HCT116 (cell line): ENCODE measurements around the gene ZNF165. TPM values are rescaled to one million over a fixed set of nuclear protein-coding genes. Genes with fewer than 3 reads are reported as not detected.

ENCODE experiments used
- ATAC-seq: fragments of 200-7000 bp; cut with Tn5 transposase; 2 replicates; pipeline ENCODE4 v1.9.1; 2020; ENCODE audit warnings: mild to moderate bottlenecking, moderate library complexity
- BruUV-seq: library from RNA; stranded (reverse); fragments of 400-500 nt; replicated peaks from 2 replicates; lab custom pipeline; 2021; lab: Mats Ljungman, UMichigan
- CTCF ChIA-PET: fragments of 300-600 bp; sonication (Branson Sonifier 250); formaldehyde crosslinking; loops from one replicate; lab custom pipeline; 2021; ENCODE audit warnings: antibody characterized with exemption; lab: Charles Lee
- POLR2A ChIA-PET: fragments of 300-600, 350-600 bp; sonication (Branson Sonifier 250); formaldehyde crosslinking; loops from one replicate; lab custom pipeline; 2021; ENCODE audit warnings: antibody characterized with exemption; lab: Charles Lee
- RAD21 ChIA-PET, 2 experiments: fragments of 300-600 bp; sonication (Branson Sonifier 250); formaldehyde crosslinking; loops; one replicate each; lab custom pipeline; 2023; ENCODE audit warnings: low total read pairs in 2 of 2; ENCODE audit not compliant: uncharacterized antibody in 2 of 2, unreplicated experiment in 2 of 2, low non-redundant PET in 1 of 2; lab: Charles Lee
- DNase-seq: peaks from one replicate; pipeline ENCODE4 v3.0.0-alpha.2; 2010; ENCODE audit warnings: low read depth, low spot score
- H2AFZ ChIP-seq: fragments of 200-600 bp; shearing (Covaris generic), sonication (generic); 2 replicates; pipeline ENCODE4 v1.6.1; 2017; ENCODE audit warnings: low read depth, mixed run types, mixed read lengths, antibody characterized with exemption, low read length; ENCODE audit not compliant: poor library complexity, severe bottlenecking
- H3K27ac ChIP-seq: 2 replicates; pipeline ENCODE4 v1.5.1; 2012; ENCODE audit warnings: low read depth, low read length
- H3K27me3 ChIP-seq: fragments of 200-600 bp; sonication (generic); 2 replicates; pipeline ENCODE4 v1.6.1; 2016; ENCODE audit warnings: mixed run types, low read length, mixed read lengths; ENCODE audit not compliant: insufficient read depth
- H3K36me3 ChIP-seq, 2 experiments: fragments of 200-500 bp in 1 of 2; fragments of 200-600 bp in 1 of 2; sonication (Bioruptor generic) in 1 of 2; sonication (generic) in 1 of 2; 2 replicates each; pipeline versions ENCODE4 v1.5.1 to v1.6.1; 2014 to 2016; ENCODE audit warnings: low read length in 2 of 2, inconsistent platforms in 1 of 2, mixed read lengths in 1 of 2, mixed run types in 1 of 2; ENCODE audit not compliant: insufficient read depth in 2 of 2, control insufficient read depth in 1 of 2
- H3K4me1 ChIP-seq, 2 experiments: fragments of 200-600 bp in 1 of 2; sonication (generic) in 1 of 2; 2 replicates each; pipeline versions ENCODE4 v1.5.1 to v1.6.1; 2012 to 2017; ENCODE audit warnings: low read length in 2 of 2, inconsistent platforms in 1 of 2, mild to moderate bottlenecking in 1 of 2, mixed read lengths in 1 of 2, mixed run types in 1 of 2, moderate library complexity in 1 of 2; ENCODE audit not compliant: insufficient read depth in 2 of 2, control insufficient read depth in 1 of 2
- H3K4me2 ChIP-seq: fragments of 200-600 bp; sonication (generic); 2 replicates; pipeline ENCODE4 v1.6.1; 2017; ENCODE audit warnings: mixed run types, low read length, mixed read lengths
- H3K4me3 ChIP-seq, 2 experiments: fragments of 200-600 bp in 1 of 2; sonication (generic) in 1 of 2; replicated peaks in 1 of 2; 2 replicates each; pipeline ENCODE4 v1.5.1; 2011 to 2016; ENCODE audit warnings: low read length in 2 of 2, control low read depth in 1 of 2, low read depth in 1 of 2, mild to moderate bottlenecking in 1 of 2, mixed read lengths in 1 of 2, mixed run types in 1 of 2
- H3K79me2 ChIP-seq: fragments of 200-600 bp; sonication (generic); 2 replicates; pipeline ENCODE4 v1.6.1; 2017; ENCODE audit warnings: mild to moderate bottlenecking, mixed run types, low read length, moderate library complexity, mixed read lengths; ENCODE audit not compliant: insufficient read depth
- H3K9ac ChIP-seq: fragments of 200-600 bp; sonication (generic); 2 replicates; pipeline ENCODE4 v1.6.1; 2016; ENCODE audit warnings: low read length, mixed read lengths
- H3K9me2 ChIP-seq: fragments of 200-600 bp; sonication (generic), shearing (Covaris generic); 2 replicates; pipeline ENCODE4 v1.6.1; 2017; ENCODE audit warnings: mixed run types, mild to moderate bottlenecking, moderate library complexity; ENCODE audit not compliant: insufficient read depth
- H3K9me3 ChIP-seq, 2 experiments: fragments of 200-500 bp in 1 of 2; fragments of 200-600 bp in 1 of 2; sonication (Bioruptor generic) in 1 of 2; sonication (generic) in 1 of 2; 2 replicates each; pipeline ENCODE4 v1.6.1; 2014 to 2017; ENCODE audit warnings: low read length in 2 of 2, mixed read lengths in 2 of 2, inconsistent platforms in 1 of 2, low read depth in 1 of 2, mild to moderate bottlenecking in 1 of 2, mixed run types in 1 of 2, moderate library complexity in 1 of 2; ENCODE audit not compliant: control insufficient read depth in 1 of 2, insufficient read depth in 1 of 2
- H4K20me1 ChIP-seq: fragments of 200-600 bp; sonication (generic), shearing (Covaris generic); 2 replicates; pipeline ENCODE4 v1.6.1; 2017; ENCODE audit warnings: mixed run types, mild to moderate bottlenecking, moderate library complexity; ENCODE audit not compliant: insufficient read depth
- ELF1 ChIP-seq: IDR thresholded peaks from 2 replicates; pipeline ENCODE4 v1.6.1; 2012; ENCODE audit warnings: low read depth, borderline replicate concordance
- EZH2phosphoT487 ChIP-seq: fragments of 200-600 bp; IDR thresholded peaks from 2 replicates; pipeline ENCODE4 v1.6.1; 2018; ENCODE audit warnings: antibody characterized with exemption, borderline replicate concordance
- FOSL1 ChIP-seq: IDR thresholded peaks from 2 replicates; pipeline ENCODE4 v1.6.1; 2012; ENCODE audit warnings: low read depth
- MAX ChIP-seq: IDR thresholded peaks from 2 replicates; pipeline ENCODE4 v1.6.1; 2012
- RAD21 ChIP-seq: IDR thresholded peaks from 2 replicates; pipeline ENCODE4 v1.6.1; 2012; ENCODE audit warnings: low read depth, mild to moderate bottlenecking
- SIN3A ChIP-seq: IDR thresholded peaks from 2 replicates; pipeline ENCODE4 v1.6.1; 2012; ENCODE audit warnings: low read depth
- SP1 ChIP-seq: IDR thresholded peaks from 2 replicates; pipeline ENCODE4 v1.6.1; 2012; ENCODE audit warnings: low read depth
- SRF ChIP-seq: IDR thresholded peaks from 2 replicates; pipeline ENCODE4 v1.6.1; 2012; ENCODE audit warnings: low read depth
- TCF7L2 ChIP-seq: IDR thresholded peaks from 2 replicates; pipeline ENCODE4 v1.7.0; 2011; ENCODE audit warnings: borderline replicate concordance, inconsistent platforms; ENCODE audit not compliant: insufficient read depth, insufficient read length; ENCODE audit errors: extremely low read depth
- YY1 ChIP-seq: IDR thresholded peaks from 2 replicates; pipeline ENCODE4 v1.6.1; 2011; ENCODE audit warnings: low read length, low read depth, moderate library complexity, mild to moderate bottlenecking; ENCODE audit not compliant: insufficient replicate concordance; ENCODE audit errors: extremely low read depth
- intact Hi-C: fragments of 100-400 bp; cut with micrococcal nuclease; formaldehyde crosslinking; loops from 2 replicates; pipeline ENCODE4 v1.10.0; 2022
- total RNA-seq: library from RNA; stranded (reverse); gene quantifications from one replicate; pipeline ENCODE4 v1.2.1, GENCODE V29; 2021; ENCODE audit not compliant: unreplicated experiment

ZNF165 gene
- total RNA-seq, 1 experiment from 2014 or later: 11.2 TPM

- TF ChIP-seq FOSL1 (no peak; the same call in 1 of the 2 replicates), ELF1 (peak; percentile 61; the same call in 1 of the 2 replicates), SIN3A (peak; percentile 87), MAX (peak; percentile 89)
Measured at GRCh38 chr6:28080631-28081485, 490 bp downstream of the ZNF165 start (continued).

GRCh38 chr6:28081486-28081751 lies 1.1 kb downstream of the ZNF165 start:
- Histone ChIP-seq H3K4me3 (peak overlapping the region; percentile 68 to 94), H3K9me3 (no peaks in the 10 kb centered on the region), H3K36me3 (peaks cover 18 to 23% of the 10 kb centered on the region in 2 experiments), H2AFZ (no peak overlapping the region), H3K27me3 (no peaks in the 10 kb centered on the region), H3K4me2 (peak overlapping the region; percentile 80), H3K9ac (peak overlapping the region; percentile 94), H3K27ac (peak overlapping the region; percentile 81), H3K9me2 (no peaks in the 10 kb centered on the region), H3K4me1 (peaks cover 8 to 20% of the 10 kb centered on the region in 2 experiments; a peak in 3 of 4 replicates)
- ChIA-PET CTCF (no interaction called here), POLR2A (no interaction called here)
- DNase-seq (no peak), ATAC-seq (peak; percentile 3; the same call in 1 of the 2 replicates)
- intact Hi-C loops: no loop called here
- TF ChIP-seq EZH2phosphoT487 (no peak), SRF (no peak), FOSL1 (no peak), TCF7L2 (no peak), RAD21 (no peak), MAX (no peak), SP1 (no peak), YY1 (no peak)
- TF ChIP-seq, all 23 proteins: peak for 0
- Histone ChIP-seq H3K79me2 (peaks cover 34% of the 10 kb centered on the region), H4K20me1 (no peaks in the 10 kb centered on the region)
- no TSS peak for BruUV-seq
- RAD21 ChIA-PET: no interaction called here
